Measurements from ENCODE around the gene REEP2. TPM values are rescaled to one million over a fixed set of nuclear protein-coding genes. Genes with fewer than 3 reads are reported as not detected.
"Not testable (repeated sequence)": the region's sequence is repeated elsewhere in the genome, so short reads cannot be mapped to it uniquely, and the experiment has no call there.

The REEP2 gene
- 10 to 100 TPM in 1 of 2 experiments, 1 to 10 TPM in 1; 6.1 to 10.9 TPM for total RNA-seq

- ChIA-PET CTCF (interaction anchor here (1.0 to 2.7 kb wide), 5 partner anchors 11 to 85 kb away, joined by 3 to 16 read pairs (median 6); partner anchors contain the start of gene EGR1), POLR2A (interaction anchor here (0.9 to 1.8 kb wide), 3 partner anchors 11 to 25 kb away, joined by 4 to 6 read pairs (median 5); no protein-coding TSS in a partner anchor)
- H3K27ac Mint-ChIP-seq: peak within 1 kb of the TSS; percentile 60
- H3K27me3 Mint-ChIP-seq: peaks cover 3% of the 10 kb centered on the region
- intact Hi-C loops (cut with micrococcal nuclease): loop anchor here (2.0 to 10.0 kb wide), 2 partner anchors 26 to 224 kb away; partner anchors contain the start of genes CDC23 and EGR1
- peaks cover 14% of the 10 kb centered on the region for H3K36me3 Mint-ChIP-seq
- H3K4me3 Mint-ChIP-seq: peak within 1 kb of the TSS; percentile 78
- H3K4me1 Mint-ChIP-seq (ENCODE audit: low read depth): peaks cover 16% of the 10 kb centered on the region
- peak; percentile 80 for DNase-seq
- H3K9me3 Mint-ChIP-seq: no peaks in the 10 kb centered on the region
These were observed at the start of gene REEP2 for GRCh38 chr5:138438724-138439476. Gene REEP2 (plus strand): TSS chr5:138439057. CDS start chr5:138439209, 152 bp downstream.

- Mint-ChIP-seq H3K27ac (no peak overlapping the region), H3K9me3 (no peaks in the 10 kb centered on the region), H3K4me3 (no peak overlapping the region), H3K36me3 (peaks cover 17% of the 10 kb centered on the region), H3K4me1 (ENCODE audit: low read depth) (no peaks in the 10 kb centered on the region), H3K27me3 (no peaks in the 10 kb centered on the region)
- intact Hi-C loops (cut with micrococcal nuclease): no loop called here
- DNase-seq: no peak
- ChIA-PET CTCF (interaction anchor here (1.3 kb wide), 1 partner anchor 37 kb away, joined by 6 read pairs; the partner anchor contains the start of gene KDM3B), POLR2A (interaction anchor here (0.7 kb wide), 1 partner anchor 70 kb away, joined by 3 read pairs; no protein-coding TSS in a partner anchor)
These were observed 49.5 kb upstream of the REEP2 start for GRCh38 chr5:138389332-138389731.

- intact Hi-C loops (cut with micrococcal nuclease); H3K27ac Mint-ChIP-seq; POLR2A ChIA-PET; H3K4me3 Mint-ChIP-seq; H3K27me3 Mint-ChIP-seq; H3K4me1 Mint-ChIP-seq (ENCODE audit: low read depth); DNase-seq; H3K9me3 Mint-ChIP-seq: not testable (repeated sequence)
- CTCF ChIA-PET: interaction anchor here (1.4 kb wide), 1 partner anchor 59 kb away, joined by 3 read pairs; no protein-coding TSS in a partner anchor
- peaks cover 21% of the 10 kb centered on the region for H3K36me3 Mint-ChIP-seq
These were observed 48.9 kb upstream of the REEP2 start for GRCh38 chr5:138389911-138390310.

GRCh38 chr5:138391859-138392386, 46.9 kb upstream of the REEP2 start:
- Mint-ChIP-seq H3K9me3 (no peaks in the 10 kb centered on the region), H3K4me3 (no peak overlapping the region), H3K27ac (no peak overlapping the region), H3K27me3 (no peaks in the 10 kb centered on the region), H3K4me1 (ENCODE audit: low read depth) (no peaks in the 10 kb centered on the region), H3K36me3 (peaks cover 9% of the 10 kb centered on the region)
- ChIA-PET CTCF (interaction anchor here (1.2 to 2.1 kb wide), 2 partner anchors 19 to 40 kb away, joined by 3 to 7 read pairs; partner anchors contain the start of gene KDM3B), POLR2A (no interaction called here)
- intact Hi-C loops (cut with micrococcal nuclease): no loop called here
- DNase-seq: no peak

GRCh38 chr5:138402640-138403039, 36.2 kb upstream of the REEP2 start:
- intact Hi-C loops (cut with micrococcal nuclease): no loop called here
- Mint-ChIP-seq H3K27ac (peak overlapping the region; percentile 53), H3K4me3 (no peak overlapping the region), H3K36me3 (peaks cover 47% of the 10 kb centered on the region), H3K9me3 (no peaks in the 10 kb centered on the region), H3K4me1 (ENCODE audit: low read depth) (peaks cover 16% of the 10 kb centered on the region), H3K27me3 (no peaks in the 10 kb centered on the region)
- ChIA-PET POLR2A (no interaction called here), CTCF (interaction anchor here (3.9 kb wide), 1 partner anchor 50 kb away, joined by 15 read pairs; the partner anchor contains the start of gene KDM3B)
- no peak for DNase-seq

GRCh38 chr5:138408023-138408422, 30.8 kb upstream of the REEP2 start:
- Mint-ChIP-seq H3K4me3 (peak overlapping the region; percentile 8), H3K9me3 (no peaks in the 10 kb centered on the region), H3K27me3 (no peaks in the 10 kb centered on the region), H3K36me3 (peaks cover 18% of the 10 kb centered on the region), H3K27ac (peak overlapping the region; percentile 77), H3K4me1 (ENCODE audit: low read depth) (peaks cover 13% of the 10 kb centered on the region)
- intact Hi-C loops (cut with micrococcal nuclease): loop anchor here (5.0 kb wide), 2 partner anchors 36 to 56 kb away; partner anchors contain the start of gene KDM3B
- DNase-seq: peak; percentile 71
- POLR2A ChIA-PET: no interaction called here
- CTCF ChIA-PET: interaction anchor here (0.6 to 1.9 kb wide), 4 partner anchors 30 to 188 kb away, joined by 3 to 15 read pairs (median 4); partner anchors contain the start of genes FAM53C and KDM3B

- intact Hi-C loops (cut with micrococcal nuclease): loop anchor here (1.0 kb wide), 1 partner anchor 231 kb away; no protein-coding TSS in a partner anchor
- H3K27ac Mint-ChIP-seq, H3K9me3 Mint-ChIP-seq, H3K27me3 Mint-ChIP-seq, POLR2A ChIA-PET, H3K4me3 Mint-ChIP-seq: not testable (repeated sequence)
- CTCF ChIA-PET: interaction anchor here (0.7 to 4.3 kb wide), 10 partner anchors 16 to 378 kb away, joined by 3 to 29 read pairs (median 4); partner anchors contain the start of genes CDC25C, KDM3B and KIF20A
- H3K36me3 Mint-ChIP-seq: peaks cover 16% of the 10 kb centered on the region
- peaks cover 11% of the 10 kb centered on the region for H3K4me1 Mint-ChIP-seq (ENCODE audit: low read depth)
- peak; percentile 53 for DNase-seq
These were observed 27.7 kb upstream of the REEP2 start for GRCh38 chr5:138410996-138411640.

- Mint-ChIP-seq H3K4me1 (ENCODE audit: low read depth) (no peaks in the 10 kb centered on the region), H3K27me3 (no peaks in the 10 kb centered on the region), H3K9me3 (no peaks in the 10 kb centered on the region), H3K27ac (no peak overlapping the region), H3K4me3 (no peak overlapping the region), H3K36me3 (peaks cover 28% of the 10 kb centered on the region)
- ChIA-PET CTCF (no interaction called here), POLR2A (no interaction called here)
- DNase-seq: no peak
- intact Hi-C loops (cut with micrococcal nuclease): no loop called here
These were observed 20.4 kb upstream of the REEP2 start for GRCh38 chr5:138418444-138418843.

- DNase-seq: no peak
- H3K27me3 Mint-ChIP-seq: no peaks in the 10 kb centered on the region
- H3K9me3 Mint-ChIP-seq: no peaks in the 10 kb centered on the region
- POLR2A ChIA-PET: interaction anchor here (0.6 kb wide), 1 partner anchor 94 kb away, joined by 4 read pairs; no protein-coding TSS in a partner anchor
- H3K36me3 Mint-ChIP-seq: peaks cover 30% of the 10 kb centered on the region
- H3K27ac Mint-ChIP-seq: no peak overlapping the region
- intact Hi-C loops (cut with micrococcal nuclease): no loop called here
- no peak overlapping the region for H3K4me3 Mint-ChIP-seq
- no peaks in the 10 kb centered on the region for H3K4me1 Mint-ChIP-seq (ENCODE audit: low read depth)
- CTCF ChIA-PET: interaction anchor here (0.6 to 2.0 kb wide), 2 partner anchors 10 to 24 kb away, joined by 6 read pairs; no protein-coding TSS in a partner anchor
These were observed 13.8 kb upstream of the REEP2 start for GRCh38 chr5:138425079-138425478.

GRCh38 chr5:138435943-138436342, 2.9 kb upstream of the REEP2 start:
- CTCF ChIA-PET: no interaction called here
- Mint-ChIP-seq H3K27me3 (peaks cover 3% of the 10 kb centered on the region), H3K36me3 (peaks cover 22% of the 10 kb centered on the region)

GRCh38 chr5:138438003-138438723, 694 bp upstream of the REEP2 start:
- Mint-ChIP-seq H3K4me3 (peak overlapping the region; percentile 65), H3K27ac (peak overlapping the region; percentile 42), H3K4me1 (ENCODE audit: low read depth) (peaks cover 16% of the 10 kb centered on the region), H3K9me3 (no peaks in the 10 kb centered on the region), H3K27me3 (peaks cover 3% of the 10 kb centered on the region), H3K36me3 (peaks cover 14% of the 10 kb centered on the region)
- intact Hi-C loops (cut with micrococcal nuclease): loop anchor here (2.0 to 10.0 kb wide), 2 partner anchors 27 to 223 kb away; partner anchors contain the start of genes CDC23 and EGR1
- DNase-seq: no peak
- ChIA-PET POLR2A (interaction anchor here (0.9 to 1.8 kb wide), 3 partner anchors 11 to 26 kb away, joined by 4 to 6 read pairs (median 5); no protein-coding TSS in a partner anchor), CTCF (interaction anchor here (1.0 to 2.7 kb wide), 6 partner anchors 11 to 84 kb away, joined by 3 to 16 read pairs (median 5); partner anchors contain the start of gene EGR1)

More at GRCh38 chr5:138435943-138436342, 2.9 kb upstream of the REEP2 start:
- Mint-ChIP-seq H3K4me1 (ENCODE audit: low read depth) (peaks cover 16% of the 10 kb centered on the region), H3K27ac (no peak overlapping the region), H3K4me3 (no peak overlapping the region), H3K9me3 (no peaks in the 10 kb centered on the region)
- DNase-seq: no peak
- POLR2A ChIA-PET: no interaction called here
- intact Hi-C loops (cut with micrococcal nuclease): loop anchor here (10.0 kb wide), 1 partner anchor 221 kb away; the partner anchor contains the start of gene CDC23
